ENCODE measurements around the gene SYNGR3.
"Not testable (repeated sequence)": the region's sequence is repeated elsewhere in the genome, so short reads cannot be mapped to it uniquely, and the experiment has no call there.

Gene SYNGR3

GRCh38 chr16:1959269-1960039, 30.3 kb upstream of the SYNGR3 start, which contains the start of gene NDUFB10:
Gene NDUFB10, plus strand, starts transcription at chr16:1959538. Its CDS starts 87 bp downstream, at chr16:1959625.
- DNase-seq (ENCODE audit: low spot score): peak; percentile 87

DNA sequence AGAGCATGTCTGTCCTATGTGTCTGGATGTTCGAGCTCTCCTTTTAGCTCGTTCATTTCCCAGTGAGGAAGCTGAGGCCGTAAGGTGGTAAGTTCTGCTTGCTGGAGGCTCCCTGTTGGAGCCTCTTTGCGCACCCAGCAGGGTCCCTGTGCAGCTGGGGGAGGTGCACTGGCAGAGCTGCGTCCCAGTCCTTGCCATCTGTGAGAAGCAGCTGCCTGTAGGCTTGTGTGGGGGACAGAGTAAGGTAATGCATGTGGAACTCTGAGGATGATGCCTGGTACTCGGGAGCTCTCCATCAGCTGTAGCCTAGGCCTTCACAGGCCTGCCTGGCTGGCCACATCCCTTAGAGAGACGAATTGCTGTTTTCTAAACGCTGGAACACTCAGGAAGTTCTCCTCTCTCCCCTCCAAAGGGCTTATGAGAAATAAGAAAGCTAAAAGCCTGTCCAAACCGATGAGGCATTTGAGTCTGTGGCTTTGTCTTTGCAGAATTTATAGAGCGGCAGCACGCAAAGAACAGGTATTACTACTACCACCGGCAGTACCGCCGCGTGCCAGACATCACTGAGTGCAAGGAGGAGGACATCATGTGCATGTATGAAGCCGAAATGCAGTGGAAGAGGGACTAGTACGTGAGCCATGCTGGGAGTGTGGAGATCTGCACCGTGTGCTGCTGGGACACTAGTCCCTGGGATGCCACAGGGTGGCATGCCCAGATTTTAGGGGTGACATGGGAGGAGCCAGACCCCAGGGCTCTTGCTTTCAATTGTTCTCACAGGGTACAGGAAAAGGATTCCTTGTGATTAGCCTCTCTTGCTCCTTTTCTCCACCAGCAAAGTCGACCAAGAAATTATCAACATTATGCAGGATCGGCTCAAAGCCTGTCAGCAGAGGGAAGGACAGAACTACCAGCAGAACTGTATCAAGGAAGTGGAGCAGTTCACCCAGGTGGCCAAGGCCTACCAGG, 28.8 kb upstream of the SYNGR3 start:
- DNase-seq (ENCODE audit: low spot score): no peak

GRCh38 chr16:1961651-1962067, 28.1 kb upstream of the SYNGR3 start:
- no peak for DNase-seq (ENCODE audit: low spot score)

GRCh38 chr16:1962161-1963153, 27.3 kb upstream of the SYNGR3 start:
- DNase-seq (ENCODE audit: low spot score): not testable (repeated sequence)

GRCh38 chr16:1963806-1964505, 25.8 kb upstream of the SYNGR3 start:
- no peak for DNase-seq (ENCODE audit: low spot score)

GRCh38 chr16:1964506-1965395, 25.0 kb upstream of the SYNGR3 start, which contains the start of gene RPS2:
Gene RPS2, minus strand, starts transcription at chr16:1964826. Its CDS starts 201 bp downstream, at chr16:1964625.
- DNase-seq (ENCODE audit: low spot score): peak; percentile 99

GRCh38 chr16:1965396-1966001, 24.3 kb upstream of the SYNGR3 start:
- DNase-seq (ENCODE audit: low spot score): no peak

DNA sequence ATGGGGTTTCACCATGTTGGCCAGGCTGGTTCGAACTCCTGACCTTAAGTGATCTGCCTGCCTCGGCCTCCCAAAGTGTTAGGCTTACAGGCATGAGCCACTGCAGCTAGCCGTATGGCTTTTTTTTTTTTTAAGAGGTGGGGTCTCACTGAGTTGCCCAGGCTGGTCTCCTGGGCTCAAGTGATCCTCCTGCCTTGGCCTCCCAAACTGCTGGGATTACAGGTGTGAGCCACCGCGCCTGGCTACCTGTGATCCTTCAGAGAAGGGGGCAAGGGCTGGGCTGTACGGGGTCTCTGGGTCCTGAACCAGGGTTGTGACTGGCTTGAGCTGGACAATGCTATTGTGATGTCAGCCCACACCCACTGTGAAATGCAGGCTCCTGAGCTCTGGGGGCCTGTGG, 23.3 kb upstream of the SYNGR3 start, which contains the start of gene RNF151:
TSS of gene RNF151 (plus strand) at position 397 of the 400 bp plus-strand sequence. CDS start 26 bp downstream, outside the sequence.
- no peak for DNase-seq (ENCODE audit: low spot score)

DNA sequence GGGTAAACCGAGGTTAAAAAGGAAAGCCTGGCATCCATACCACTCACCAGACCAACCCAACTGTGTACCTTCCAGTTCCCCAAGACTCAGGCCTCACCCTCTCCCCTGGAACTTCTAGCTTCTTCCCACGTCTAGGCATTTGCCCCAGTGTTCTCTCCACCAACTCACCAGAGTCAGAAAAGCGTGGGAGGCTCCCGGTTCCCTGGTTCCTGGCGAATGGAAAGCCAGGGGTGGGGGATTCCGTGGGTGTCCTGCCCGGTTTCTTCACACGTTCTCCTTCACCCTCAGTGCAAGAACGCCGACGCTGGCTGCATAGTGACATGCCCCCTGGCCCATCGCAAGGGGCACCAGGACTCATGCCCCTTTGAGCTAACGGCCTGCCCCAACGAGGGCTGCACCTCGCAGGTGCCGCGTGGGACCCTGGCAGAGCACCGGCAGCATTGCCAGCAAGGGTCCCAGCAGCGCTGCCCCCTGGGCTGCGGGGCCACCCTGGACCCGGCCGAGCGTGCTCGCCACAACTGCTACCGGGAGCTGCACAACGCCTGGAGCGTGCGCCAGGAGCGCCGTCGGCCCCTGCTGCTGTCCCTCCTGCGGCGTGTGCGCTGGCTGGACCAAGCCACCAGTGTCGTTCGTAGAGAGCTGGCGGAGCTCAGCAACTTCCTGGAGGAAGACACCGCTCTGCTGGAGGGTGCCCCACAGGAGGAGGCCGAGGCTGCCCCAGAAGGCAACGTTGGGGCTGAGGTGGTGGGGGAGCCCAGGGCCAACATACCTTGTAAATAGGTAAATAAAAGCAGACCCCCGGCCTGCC, 21.4 kb upstream of the SYNGR3 start:
- no peak for DNase-seq (ENCODE audit: low spot score)

DNA sequence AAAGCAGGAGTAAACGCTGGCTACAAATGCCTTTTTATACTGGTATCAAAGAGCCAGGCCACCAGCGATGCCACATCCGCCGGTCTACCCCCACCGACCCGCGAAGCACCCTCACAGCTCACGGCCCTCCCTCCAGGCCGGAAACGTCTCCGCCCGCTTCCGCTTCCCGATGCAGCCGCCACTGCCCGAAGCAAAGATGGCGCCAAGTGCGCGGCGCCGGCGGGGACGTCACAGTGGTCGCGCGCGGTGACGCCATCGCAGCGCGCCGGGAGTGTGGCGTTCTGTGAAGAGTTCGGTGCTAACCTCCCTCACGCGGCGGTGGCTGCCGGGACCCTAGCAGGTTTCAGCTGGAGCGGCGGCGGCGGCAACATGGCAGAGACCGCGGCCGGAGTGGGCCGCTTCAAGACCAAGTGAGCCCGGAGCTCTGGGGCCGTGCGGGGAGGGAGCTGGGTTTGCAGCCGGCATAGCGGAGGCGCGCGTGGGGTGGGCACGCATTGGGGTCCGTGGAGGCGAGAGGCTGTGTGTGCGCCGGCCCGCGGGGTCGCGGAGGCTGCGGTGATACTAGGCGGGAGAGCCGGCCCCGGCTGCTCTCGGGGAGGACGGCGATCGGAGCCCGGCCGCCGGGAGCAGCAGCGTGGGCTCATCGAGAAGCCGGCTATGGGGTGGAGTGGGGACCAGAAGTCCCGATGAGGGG, 17.8 kb upstream of the SYNGR3 start, which contains the start of gene TBL3:
TSS of gene TBL3 (plus strand) at position 258 of the 694 bp plus-strand sequence. CDS start at position 370, 112 bp downstream.
- peak; percentile 93 for DNase-seq (ENCODE audit: low spot score)

DNA sequence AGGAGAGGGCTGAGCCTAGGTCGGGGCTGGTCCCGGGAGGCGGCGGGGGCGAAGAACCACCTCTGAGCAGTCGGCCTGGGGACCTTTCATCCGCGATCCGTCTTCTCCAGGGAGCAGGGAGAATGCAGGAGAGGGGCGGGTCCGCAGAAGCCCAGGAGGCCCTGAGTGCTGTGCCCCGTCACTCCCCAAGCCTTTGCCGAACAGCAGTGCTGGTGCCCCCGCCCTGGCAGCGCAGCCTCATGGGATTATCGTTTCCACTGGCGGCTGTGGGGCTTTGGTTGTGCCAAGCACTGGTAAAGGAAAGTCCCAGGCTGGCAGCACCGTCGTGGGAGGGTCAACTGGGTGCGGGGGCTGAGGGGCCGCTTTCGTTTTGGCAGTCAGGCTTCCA, 17.3 kb upstream of the SYNGR3 start:
- DNase-seq (ENCODE audit: low spot score): no peak

- DNase-seq (ENCODE audit: low spot score): no peak
Observed at GRCh38 chr16:1973461-1974156, 16.2 kb upstream of the SYNGR3 start.

DNA sequence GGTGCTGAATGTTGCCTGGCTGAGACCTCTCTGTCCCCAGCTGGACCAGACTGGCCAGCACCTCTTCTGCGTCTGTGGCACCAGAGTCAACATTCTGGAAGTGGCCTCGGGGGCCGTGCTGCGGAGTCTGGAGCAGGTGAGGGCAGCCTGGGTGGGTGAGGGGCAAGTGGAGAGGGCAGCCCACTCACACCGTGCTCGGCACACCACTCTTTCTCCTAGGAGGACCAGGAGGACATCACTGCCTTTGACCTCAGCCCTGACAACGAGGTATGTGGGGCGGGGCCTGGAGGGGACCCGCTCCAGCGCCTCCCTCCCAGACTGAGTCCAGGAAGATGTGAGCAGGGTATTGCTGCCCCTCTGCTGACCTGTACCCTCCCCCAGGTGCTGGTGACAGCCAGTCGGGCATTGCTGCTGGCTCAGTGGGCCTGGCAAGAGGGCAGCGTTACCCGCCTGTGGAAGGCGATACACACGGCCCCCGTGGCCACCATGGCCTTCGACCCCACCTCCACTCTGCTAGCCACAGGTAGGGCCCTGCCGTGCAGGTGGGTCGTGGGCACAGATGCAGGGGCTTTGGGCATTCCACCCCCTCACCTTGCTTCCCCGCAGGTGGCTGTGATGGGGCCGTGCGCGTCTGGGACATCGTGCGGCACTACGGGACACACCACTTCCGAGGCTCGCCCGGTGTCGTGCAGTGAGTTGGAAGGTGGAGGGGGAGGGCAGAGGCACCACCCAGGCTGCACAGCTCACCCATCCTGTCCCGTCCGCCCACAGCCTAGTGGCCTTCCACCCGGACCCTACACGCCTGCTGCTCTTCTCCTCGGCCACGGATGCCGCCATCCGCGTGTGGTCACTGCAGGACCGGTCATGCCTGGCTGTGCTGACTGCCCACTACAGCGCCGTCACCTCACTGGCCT, 15.4 kb upstream of the SYNGR3 start:
- no peak for DNase-seq (ENCODE audit: low spot score)

- no peak for DNase-seq (ENCODE audit: low spot score)
Observed at GRCh38 chr16:1975432-1976215, 14.1 kb upstream of the SYNGR3 start.

- DNase-seq (ENCODE audit: low spot score): no peak
Observed at GRCh38 chr16:1976216-1976520, 13.6 kb upstream of the SYNGR3 start.
